HG03196 (cell line): ENCODE measurements around the gene BIN2.
"Not testable (repeated sequence)": the region's sequence is repeated elsewhere in the genome, so short reads cannot be mapped to it uniquely, and the experiment has no call there.

Experiments used
- ATAC-seq: cut with Tn5 transposase; IDR thresholded peaks from one replicate; pipeline ENCODE4 v1.9.1; 2021; ENCODE audit not compliant: unreplicated experiment

BIN2 gene

GRCh38 chr12:51318057-51318806, 5.7 kb downstream of the BIN2 start:
- not testable (repeated sequence) for ATAC-seq

- no peak for ATAC-seq
Measured at GRCh38 chr12:51311389-51311788, 12.6 kb downstream of the BIN2 start.

GRCh38 chr12:51307655-51308593, 16.1 kb downstream of the BIN2 start:
- ATAC-seq = no peak

- no peak for ATAC-seq
Measured at GRCh38 chr12:51306507-51306906, 17.5 kb downstream of the BIN2 start.

GRCh38 chr12:51300768-51301167, 23.2 kb downstream of the BIN2 start:
- not testable (repeated sequence) for ATAC-seq

GRCh38 chr12:51295651-51296050, 28.3 kb downstream of the BIN2 start:
- no peak for ATAC-seq

GRCh38 chr12:51294097-51294496, 29.9 kb downstream of the BIN2 start:
- not testable (repeated sequence) for ATAC-seq

- ATAC-seq = no peak
Measured at GRCh38 chr12:51293696-51294095, 30.3 kb downstream of the BIN2 start.

- ATAC-seq = not testable (repeated sequence)
Measured at GRCh38 chr12:51291603-51292513, 32.1 kb downstream of the BIN2 start.

- no peak for ATAC-seq
Measured at GRCh38 chr12:51285843-51286242, 38.1 kb downstream of the BIN2 start.

- no peak for ATAC-seq
Measured at GRCh38 chr12:51281202-51281924, 42.6 kb downstream of the BIN2 start.

GRCh38 chr12:51275088-51275487, 48.9 kb downstream of the BIN2 start:
- no peak for ATAC-seq

- ATAC-seq = not testable (repeated sequence)
Measured at GRCh38 chr12:51272810-51273209, 51.2 kb downstream of the BIN2 start.

GRCh38 chr12:51270951-51271518, 52.9 kb downstream of the BIN2 start:
- no peak for ATAC-seq

- no peak for ATAC-seq
Measured at GRCh38 chr12:51270067-51270950, 53.7 kb downstream of the BIN2 start, which contains the start of gene SMAGP. Gene SMAGP, minus strand, starts transcription at chr12:51270415. Its CDS starts 1,137 bp downstream, at chr12:51269278.

GRCh38 chr12:51269174-51270066, 54.6 kb downstream of the BIN2 start:
- ATAC-seq = no peak

- no peak for ATAC-seq
Measured at GRCh38 chr12:51265024-51265423, 59.0 kb downstream of the BIN2 start.

- ATAC-seq = no peak
Measured at GRCh38 chr12:51264297-51264696, 59.7 kb downstream of the BIN2 start.
